GM21529 (cell line): ENCODE data around the gene DUOXA2.
"Not testable (repeated sequence)": the region's sequence is repeated elsewhere in the genome, so short reads cannot be mapped to it uniquely, and the experiment has no call there.

Experiments used
- ATAC-seq: cut with Tn5 transposase; IDR thresholded peaks from one replicate; pipeline ENCODE4 v1.9.1; 2021; ENCODE audit not compliant: unreplicated experiment

Gene DUOXA2

GRCh38 chr15:45134682-45135604 is 20.8 kb downstream of the DUOXA2 start:
- ATAC-seq: no peak

DNA sequence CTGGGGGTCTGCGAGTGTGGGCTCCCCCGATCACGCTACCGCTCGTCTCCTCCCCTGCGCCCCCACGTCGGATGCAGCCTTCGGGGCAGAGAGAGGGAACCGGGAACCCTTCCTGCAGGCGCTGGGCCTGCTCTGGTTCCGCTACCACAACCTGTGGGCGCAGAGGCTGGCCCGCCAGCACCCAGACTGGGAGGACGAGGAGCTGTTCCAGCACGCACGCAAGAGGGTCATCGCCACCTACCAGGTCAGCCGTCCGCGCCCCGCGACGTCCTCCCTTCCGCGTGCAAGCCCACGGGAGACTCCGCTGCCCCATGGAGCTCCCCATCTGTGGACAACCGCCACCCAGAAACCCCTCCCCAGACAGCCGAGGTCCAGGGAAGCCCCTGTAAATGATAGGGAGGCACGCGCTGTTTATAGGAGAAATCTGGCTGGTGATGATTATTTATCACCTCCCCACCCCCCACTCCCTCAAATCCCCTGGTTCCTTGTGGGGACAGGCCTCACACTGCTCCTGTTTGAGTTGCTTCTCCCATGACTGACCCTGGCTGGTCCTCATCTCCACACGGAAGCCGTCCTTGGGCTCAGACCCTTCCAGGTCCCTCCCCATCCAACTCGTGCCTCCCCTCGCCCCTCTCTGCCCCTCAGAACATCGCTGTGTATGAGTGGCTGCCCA is 21.7 kb downstream of the DUOXA2 start:
- ATAC-seq: not testable (repeated sequence)

DNA sequence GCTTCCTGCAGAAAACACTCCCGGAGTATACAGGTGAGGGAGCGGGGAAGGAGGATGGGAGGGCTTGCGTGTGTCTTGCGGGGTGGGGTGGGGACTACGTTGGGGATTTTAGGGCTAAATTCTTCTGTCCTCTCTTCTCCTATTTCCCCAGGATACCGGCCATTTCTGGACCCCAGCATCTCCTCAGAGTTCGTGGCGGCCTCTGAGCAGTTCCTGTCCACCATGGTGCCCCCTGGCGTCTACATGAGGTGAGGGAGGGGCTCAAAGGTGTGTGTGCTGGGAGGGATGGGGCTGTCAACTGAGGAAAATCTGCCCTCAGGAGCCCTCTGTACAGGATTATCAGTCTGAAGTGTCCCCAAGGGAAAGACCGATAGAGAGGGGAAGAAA is 22.2 kb downstream of the DUOXA2 start:
- no peak for ATAC-seq

DNA sequence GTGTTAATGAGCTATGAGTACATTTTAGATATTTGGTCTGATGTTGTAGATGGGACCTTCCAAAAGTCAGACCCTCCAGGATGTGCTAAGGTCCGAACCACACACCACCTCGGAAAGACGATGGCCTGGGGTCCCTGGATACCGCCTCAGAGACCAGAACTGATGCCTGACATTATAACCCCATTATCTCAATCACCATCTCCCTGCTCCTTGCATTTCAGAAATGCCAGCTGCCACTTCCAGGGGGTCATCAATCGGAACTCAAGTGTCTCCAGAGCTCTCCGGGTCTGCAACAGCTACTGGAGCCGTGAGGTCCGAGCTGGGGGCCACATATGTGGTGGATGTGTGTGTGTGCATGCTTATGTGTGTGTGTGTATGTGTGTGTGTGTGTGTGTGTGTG is 23.6 kb downstream of the DUOXA2 start:
- ATAC-seq: no peak

- no peak for ATAC-seq
Observed at GRCh38 chr15:45138814-45139765, 25.0 kb downstream of the DUOXA2 start.

GRCh38 chr15:45139770-45140169 is 25.6 kb downstream of the DUOXA2 start:
- ATAC-seq: no peak

DNA sequence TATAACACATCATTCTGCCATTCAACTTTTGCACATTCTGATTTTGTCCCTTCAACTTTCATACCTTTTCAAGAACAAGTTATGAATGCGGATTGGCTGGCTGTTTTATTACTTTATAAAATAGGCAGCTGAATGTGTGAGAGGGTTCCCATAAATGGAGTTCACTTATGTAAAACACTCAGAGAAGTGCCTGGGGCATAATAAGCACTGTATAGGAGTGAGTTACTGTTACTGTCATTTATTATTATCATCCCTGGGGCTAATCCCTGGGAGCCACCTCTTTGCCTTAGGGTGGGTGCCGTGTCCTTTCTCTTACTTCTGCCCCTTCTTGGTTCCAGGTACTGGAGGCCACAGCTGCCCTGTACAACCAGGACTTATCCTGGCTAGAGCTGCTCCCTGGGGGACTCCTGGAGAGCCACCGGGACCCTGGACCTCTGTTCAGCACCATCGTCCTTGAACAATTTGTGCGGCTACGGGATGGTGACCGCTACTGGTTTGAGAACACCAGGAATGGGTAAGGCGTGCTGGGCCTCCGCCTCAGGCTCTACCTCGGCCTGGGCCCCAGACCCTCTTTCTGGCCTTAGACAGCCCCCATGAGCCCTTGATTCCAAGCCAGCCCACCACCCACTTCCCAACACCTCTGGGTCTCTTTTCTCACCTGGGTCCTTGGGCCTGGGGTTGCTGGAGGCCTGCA is 26.6 kb downstream of the DUOXA2 start:
- no peak for ATAC-seq

GRCh38 chr15:45141386-45141785 is 27.3 kb downstream of the DUOXA2 start:
- ATAC-seq: no peak

- no peak for ATAC-seq
Observed at GRCh38 chr15:45143056-45143455, 28.9 kb downstream of the DUOXA2 start.

GRCh38 chr15:45143946-45144345 is 29.8 kb downstream of the DUOXA2 start:
- no peak for ATAC-seq

DNA sequence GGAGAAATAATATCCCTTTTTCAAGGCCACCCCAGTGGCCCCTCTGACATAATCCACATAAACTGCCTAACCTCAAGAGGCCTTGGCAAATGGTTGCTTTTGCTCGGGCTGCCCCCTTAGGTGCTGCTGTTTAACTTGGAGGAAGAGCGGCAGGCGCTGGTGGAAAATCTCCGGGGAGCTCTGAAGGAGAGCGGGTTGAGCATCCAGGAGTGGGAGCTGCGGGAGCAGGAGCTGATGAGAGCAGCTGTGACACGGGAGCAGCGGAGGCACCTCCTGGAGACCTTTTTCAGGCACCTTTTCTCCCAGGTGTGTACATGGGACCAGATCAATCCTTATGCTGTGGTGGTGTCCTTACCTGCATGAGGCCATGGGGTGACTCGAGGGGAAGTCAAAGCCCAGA is 30.6 kb downstream of the DUOXA2 start:
- no peak for ATAC-seq

DNA sequence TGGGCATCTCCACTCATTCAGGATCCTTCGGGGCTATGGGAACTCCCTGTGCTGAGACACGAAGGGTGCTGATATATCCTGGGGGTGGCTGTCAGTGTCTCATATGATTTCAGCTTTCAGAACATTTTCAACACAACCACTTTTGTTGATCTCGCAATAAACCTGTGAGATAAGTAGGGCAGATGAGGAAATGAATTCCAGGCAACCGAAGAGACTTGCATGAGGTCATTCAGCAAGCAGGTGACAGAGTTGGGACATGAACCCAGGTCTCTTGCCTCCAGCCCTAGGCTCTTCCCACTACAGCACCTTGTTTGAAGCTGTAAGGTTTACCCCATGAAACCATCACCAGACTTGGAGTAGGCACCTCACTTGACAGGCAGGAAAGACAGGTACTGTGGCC is 32.3 kb downstream of the DUOXA2 start:
- ATAC-seq: no peak

DNA sequence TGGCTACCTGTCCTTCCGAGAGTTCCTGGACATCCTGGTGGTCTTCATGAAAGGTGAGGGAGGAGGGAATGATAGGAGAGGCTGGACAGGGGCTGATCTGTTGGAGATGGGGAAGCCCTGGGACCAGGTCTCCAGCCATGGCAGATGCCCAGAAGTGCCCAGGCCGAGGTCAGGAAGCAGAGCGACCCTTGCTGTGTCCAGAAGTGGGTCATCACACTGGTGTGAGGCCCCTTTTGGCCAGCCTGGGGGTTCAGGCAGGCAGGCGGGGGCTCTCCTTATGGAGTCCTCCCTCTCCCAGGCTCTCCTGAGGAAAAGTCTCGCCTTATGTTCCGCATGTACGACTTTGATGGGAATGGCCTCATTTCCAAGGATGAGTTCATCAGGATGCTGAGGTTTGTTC is 33.5 kb downstream of the DUOXA2 start:
- ATAC-seq: no peak

- ATAC-seq: no peak
Observed at GRCh38 chr15:45148076-45149059, 34.2 kb downstream of the DUOXA2 start.

GRCh38 chr15:45149060-45149459 is 34.9 kb downstream of the DUOXA2 start:
- no peak for ATAC-seq

DNA sequence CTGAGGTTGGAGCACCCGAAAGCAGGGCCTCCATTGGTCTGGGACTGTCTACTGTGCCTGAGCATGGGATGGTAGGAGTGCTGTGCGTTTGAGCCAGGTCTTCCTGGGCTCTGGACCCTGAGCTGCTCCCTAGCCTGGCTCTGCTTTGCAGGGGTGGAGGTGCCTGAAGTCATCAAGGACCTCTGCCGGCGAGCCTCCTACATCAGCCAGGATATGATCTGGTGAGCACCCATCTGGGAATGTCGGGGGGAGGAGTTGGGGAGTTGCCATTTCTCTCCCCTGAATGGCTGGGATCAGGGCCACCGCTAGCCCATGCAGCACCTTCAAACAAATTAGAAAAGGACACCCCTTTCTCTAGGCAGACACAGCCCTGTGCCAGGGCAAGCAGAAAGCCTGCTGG is 36.4 kb downstream of the DUOXA2 start:
- no peak for ATAC-seq

DNA sequence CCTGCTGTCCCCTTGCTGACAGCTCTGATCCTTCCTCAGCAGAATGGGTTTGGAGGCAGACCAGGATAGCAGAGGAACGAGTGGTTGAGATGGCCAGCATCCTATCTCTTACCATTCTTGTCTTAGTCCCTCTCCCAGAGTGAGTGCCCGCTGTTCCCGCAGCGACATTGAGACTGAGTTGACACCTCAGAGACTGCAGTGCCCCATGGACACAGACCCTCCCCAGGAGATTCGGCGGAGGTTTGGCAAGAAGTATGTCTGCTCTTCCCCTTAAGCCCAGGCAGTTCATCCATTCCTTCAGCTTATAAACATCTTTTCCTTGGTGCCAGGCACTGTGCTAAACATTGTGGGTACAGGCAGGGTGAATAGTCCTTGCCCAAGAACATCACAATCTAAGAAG is 36.9 kb downstream of the DUOXA2 start:
- ATAC-seq: no peak

DNA sequence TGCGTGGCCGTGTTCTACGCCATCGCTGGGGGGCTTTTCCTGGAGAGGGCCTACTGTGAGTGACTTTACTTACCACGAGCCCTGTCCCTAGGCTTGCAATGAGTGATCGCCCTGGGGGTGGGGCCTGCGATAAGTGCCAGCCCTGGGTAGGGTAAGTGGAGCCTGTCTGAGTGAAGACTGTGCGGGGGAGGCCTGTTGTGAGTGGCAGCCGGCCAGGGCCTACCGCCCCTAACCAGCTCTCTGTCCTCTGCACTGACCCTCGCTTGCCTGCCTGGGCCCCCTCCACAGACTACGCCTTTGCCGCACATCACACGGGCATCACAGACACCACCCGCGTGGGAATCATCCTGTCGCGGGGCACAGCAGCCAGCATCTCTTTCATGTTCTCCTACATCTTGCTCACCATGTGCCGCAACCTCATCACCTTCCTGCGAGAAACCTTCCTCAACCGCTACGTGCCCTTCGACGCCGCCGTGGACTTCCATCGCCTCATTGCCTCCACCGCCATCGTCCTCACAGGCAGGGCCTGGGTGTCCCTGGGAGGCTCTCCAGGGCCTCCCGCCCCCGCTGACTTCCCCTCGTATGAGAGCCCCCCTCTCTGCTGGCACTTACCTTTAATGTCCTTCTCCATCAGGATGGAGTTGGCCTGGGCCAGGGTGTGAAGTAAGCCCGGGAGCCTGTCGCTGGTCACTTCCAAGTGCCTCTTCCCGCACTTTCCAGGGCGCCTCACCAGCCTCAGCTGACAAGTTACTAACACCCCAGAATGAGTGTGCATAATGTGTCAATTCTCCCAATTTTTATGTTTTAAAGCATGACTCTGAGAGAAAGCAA is 38.1 kb downstream of the DUOXA2 start:
- no peak for ATAC-seq

DNA sequence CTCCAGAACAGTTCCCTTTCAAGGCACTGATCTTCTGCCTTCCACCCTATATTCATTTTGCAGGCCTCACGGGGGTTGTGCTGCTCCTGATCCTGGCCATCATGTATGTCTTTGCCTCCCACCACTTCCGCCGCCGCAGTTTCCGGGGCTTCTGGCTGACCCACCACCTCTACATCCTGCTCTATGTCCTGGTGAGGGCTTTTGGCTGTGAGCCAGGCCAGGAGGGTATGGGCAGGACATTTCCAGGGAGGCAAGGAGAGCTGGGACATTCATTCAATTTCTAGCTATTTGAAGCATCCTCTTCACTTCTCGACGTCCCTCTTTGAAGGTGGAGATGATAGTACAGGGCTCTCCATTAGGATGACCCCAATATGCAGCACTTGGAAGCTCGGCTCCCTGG is 41.6 kb downstream of the DUOXA2 start:
- ATAC-seq: no peak
